Renal pelvis (tissue), 4 donors: ENCODE measurements around the gene RARG. TPM values are rescaled to one million over a fixed set of nuclear protein-coding genes. Genes with fewer than 3 reads are reported as not detected.

Source experiments
- DNase-seq: peaks from one replicate; pipeline ENCODE4 v3.0.0-alpha.2; 2013
- polyA plus RNA-seq, 3 donors: library from polyadenylated mRNA; unstranded; fragments of 120-200 nt; gene quantifications; one replicate each; pipeline ENCODE4 v1.2.1, GENCODE V29; 2013; ENCODE audit not compliant: insufficient read length in 3 of 3

The RARG gene
- polyA plus RNA-seq, 3 donors, result 32.0 to 38.1 (median 35.7) TPM

- no peak for DNase-seq
Measured at GRCh38 chr12:53225635-53226424, 6.2 kb downstream of the RARG start.

GRCh38 chr12:53224897-53225634 is 6.9 kb downstream of the RARG start:
- no peak for DNase-seq

DNA sequence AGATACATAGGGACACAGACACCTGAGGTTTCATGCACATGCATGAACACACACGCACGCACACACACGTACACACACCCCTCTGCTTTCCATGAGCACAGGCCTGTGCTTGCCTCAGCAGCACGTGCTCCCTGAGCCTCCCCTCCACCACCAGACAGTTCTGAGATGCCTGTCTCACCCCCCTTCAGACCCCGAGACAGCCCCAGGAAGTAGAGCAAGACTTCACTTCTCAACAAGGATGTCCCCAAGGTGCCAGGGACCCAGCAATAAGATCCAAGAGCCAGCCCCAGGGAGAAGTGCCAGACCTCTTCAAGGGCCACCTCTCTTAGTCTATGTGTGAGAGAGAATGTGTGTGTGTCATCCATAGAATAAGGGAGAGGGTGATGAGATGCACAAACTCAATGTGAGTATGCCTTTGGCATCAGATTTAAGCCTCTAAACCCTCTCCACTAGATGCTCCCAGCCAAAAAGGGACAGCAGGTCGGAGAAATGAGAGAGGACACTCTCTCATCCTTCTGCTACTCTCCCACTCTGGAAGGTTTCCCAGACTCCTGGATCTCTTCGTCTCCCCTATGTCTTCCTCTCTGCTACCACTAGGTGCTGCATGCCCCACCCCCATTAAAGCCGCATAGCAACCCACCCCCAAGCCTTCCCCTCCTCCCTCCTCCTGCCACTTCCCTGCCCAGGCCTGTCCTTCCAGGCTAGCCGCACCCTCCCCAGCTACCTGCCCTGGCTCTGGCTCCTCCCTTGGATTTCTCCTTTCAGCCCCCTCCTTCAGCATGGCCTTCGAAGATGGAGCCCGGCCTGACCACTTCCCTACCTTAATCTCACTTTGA is 7.7 kb downstream of the RARG start:
- no peak for DNase-seq

DNA sequence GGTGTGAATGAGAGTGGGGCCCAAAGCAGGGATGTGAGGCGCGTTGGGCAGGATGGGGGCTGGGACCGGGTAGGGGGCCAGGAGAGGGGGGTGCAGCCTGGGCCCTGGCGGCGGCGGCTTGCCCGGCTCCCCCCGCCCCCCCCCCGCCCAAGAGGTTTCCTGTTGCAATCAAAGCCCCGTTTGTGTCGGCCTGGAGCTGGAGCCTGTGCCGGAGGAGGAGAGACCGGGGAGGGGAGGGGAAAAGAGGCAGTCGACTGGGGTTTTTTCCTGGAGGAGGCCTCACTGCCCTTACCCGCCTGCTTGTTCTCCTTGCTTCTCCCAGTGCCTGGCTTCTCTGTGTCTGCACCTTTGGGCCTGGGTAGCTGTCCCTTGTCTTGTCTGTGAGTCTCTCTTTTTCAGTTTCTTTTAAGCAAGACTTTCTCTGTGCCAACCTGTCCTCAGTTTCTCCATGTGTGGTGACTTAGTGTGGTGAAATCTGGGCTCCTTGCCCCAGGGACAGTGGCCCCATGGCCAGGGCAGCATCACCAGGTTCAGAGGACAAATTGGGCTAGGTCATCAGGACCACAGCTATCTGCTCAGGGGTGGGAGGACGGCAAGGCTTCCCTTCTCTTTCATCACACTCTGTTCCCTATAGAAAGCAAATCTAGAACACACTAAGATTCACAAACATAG is 8.5 kb downstream of the RARG start:
- DNase-seq, result no peak

DNA sequence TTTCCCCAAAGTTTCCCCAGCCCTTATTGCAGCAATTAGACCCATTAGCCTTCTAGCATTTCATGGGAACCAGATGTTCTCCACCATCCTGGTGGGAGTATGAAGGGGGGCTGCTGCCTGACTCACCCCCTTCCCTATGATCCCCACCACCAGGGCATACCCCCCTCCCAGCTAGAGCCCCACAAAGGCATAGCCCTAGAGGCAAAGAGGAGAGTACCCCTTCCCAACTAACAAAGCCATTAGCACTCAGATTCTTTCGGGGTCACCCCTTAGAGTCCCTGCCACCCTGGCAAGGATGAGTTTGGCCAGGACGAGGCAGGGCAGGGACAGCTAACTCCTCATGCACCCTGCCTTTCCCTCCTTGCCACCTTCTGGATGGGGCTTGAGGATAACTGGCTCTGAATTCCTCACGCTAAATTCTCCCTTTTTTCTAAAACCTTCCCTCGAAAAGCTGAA is 9.2 kb downstream of the RARG start:
- no peak for DNase-seq

GRCh38 chr12:53222170-53222721 is 9.8 kb downstream of the RARG start:
- DNase-seq, result no peak

GRCh38 chr12:53221203-53222080 is 10.6 kb downstream of the RARG start:
- DNase-seq, result peak; percentile 76

- peak; percentile 92 for DNase-seq
Measured at GRCh38 chr12:53220694-53221202, 11.3 kb downstream of the RARG start.

- no peak for DNase-seq
Measured at GRCh38 chr12:53219956-53220693, 11.9 kb downstream of the RARG start.

DNA sequence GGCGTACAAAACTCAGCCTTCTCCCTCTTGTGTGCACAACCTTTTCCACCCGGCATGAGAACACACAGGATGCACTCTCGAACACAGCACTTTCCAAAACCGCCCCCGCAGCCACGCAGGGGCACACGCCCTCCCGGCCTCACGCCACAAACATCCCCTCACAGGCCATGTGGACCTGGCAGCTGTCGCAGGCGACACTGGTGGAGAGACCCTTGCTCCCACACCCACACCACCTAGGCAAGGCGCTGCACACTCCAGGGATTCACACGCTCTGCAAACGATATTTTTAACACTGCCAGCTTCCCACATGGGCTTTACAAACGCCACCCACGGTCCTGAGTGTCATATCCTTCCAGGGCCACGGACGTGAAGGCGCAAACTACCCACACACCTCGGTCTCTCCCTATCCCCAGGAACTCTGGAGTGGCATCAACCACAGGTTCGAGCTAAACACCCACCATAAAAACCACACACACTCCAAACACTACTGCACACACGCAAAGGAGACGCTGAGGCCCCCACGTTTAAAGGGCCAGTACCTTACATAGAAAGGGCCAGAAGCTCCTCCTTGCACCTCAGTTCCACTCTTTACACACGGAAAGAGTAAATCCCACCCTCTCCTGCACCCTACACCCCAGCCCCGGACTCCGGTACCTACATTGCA is 12.6 kb downstream of the RARG start:
- DNase-seq, result no peak

DNA sequence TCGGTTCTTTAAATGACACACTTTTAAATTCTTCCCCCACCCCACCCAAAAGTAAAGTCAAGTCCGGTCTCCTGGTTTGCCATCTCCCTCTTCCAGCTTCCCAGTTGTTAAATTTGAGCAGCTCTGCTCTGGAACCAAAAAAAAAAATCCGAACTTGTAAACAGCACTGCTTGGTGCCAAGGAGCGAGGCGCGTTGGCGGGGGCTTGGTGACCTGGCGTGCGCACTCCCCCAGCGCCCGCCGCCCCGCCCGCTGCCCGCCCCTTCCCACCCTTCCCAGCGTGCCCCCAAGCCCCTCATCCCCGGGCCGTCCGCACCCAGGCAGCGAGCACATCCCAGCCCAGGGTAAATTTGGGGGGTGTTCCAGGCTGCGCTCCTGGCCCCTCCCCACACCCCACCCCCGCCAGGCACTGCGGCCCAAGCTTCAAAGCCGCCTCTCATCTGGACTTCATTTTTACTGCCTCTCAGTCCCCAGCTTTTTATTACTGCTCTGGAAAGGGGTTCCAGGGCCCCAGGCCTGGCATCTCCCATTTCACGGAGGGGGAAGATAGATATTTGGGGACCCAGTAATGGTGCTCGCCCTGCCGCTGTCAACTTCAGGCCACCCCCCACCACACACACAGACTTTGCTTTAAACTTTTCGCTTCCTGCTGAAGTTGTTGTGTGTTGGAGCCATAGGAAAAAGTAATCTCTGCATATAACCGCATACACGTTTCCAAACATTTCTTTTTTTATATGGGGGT is 13.3 kb downstream of the RARG start:
- DNase-seq, result no peak

- no peak for DNase-seq
Measured at GRCh38 chr12:53217931-53218307, 14.1 kb downstream of the RARG start.

GRCh38 chr12:53217051-53217930 is 14.7 kb downstream of the RARG start:
- DNase-seq, result no peak

DNA sequence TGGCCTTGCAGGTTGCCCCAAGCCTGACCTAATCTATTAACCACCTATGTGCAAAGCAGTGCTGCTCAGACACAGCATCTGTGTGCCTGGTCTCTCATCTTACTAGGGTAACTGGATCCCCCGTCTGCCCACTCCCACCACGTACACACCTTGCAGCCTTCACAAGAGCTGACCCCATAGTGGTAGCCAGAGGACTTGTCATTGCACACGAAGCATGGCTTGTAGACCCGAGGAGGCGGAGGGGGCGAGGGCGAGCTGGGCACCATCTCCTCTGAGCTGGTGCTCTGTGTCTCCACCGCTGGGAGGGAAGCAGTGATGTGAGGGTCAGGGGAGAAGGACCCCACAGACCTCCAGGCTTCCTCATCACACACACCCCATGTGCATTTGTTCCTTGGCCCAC is 16.5 kb downstream of the RARG start:
- no peak for DNase-seq

DNA sequence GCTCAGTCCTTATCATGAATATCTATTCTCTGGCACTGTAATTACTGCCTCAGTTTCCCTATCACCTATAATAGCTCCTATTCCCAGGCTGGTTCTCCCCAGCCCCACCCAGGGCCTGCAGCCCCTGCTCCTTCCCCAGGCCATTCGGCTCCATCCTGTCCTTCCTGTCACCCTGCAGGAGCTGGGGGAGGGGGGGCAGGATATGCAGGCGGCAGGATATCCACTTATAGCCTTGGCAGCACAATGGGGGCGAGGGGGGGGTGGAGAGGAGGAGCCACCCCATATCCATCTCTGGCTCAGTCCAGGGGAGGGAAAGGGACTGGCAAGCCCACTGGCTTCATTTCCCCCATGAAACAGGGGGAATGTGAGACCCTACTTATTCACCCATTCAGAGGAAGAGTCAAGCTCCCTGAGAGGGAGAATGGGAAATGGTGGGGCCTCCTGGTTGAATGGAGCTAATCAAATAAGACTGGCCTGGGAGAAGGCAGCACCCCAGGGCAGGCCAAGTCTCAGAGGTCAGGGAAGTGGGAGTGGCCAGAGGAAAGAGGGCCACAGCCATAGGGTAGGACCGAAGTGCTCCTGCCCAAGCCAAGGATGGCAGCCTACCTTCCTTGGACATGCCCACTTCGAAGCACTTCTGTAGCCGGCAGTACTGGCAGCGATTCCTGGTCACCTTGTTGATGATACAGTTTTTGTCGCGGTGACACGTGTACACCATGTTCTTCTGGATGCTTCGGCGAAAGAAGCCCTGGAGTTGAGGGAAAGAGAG is 17.1 kb downstream of the RARG start:
- DNase-seq, result no peak

DNA sequence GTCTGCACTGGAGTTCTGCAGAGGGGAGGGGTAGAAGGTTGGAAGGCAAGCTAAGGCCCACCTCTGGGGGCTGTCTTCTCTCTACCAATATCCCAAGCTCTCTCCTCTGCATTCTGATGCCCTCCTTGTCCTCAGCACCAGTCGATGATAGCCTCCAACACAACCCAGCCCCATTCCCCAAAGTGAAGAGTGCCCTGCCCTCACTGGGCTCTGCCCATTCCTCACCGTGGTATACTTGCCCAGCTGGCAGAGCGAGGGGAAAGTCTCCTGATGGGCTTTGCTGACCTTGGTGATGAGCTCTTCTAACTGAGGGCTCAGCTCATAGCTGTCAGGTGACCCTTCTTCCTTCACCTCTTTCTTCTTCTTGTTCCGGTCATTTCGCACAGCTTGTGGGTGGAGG is 17.8 kb downstream of the RARG start:
- DNase-seq, result no peak
